ENCODE data around the gene CYTH1. TPM values are rescaled to one million over a fixed set of nuclear protein-coding genes. Genes with fewer than 3 reads are reported as not detected.
A peak's percentile ranks its signal among the peaks of the same experiment; 100 is the strongest.

CYTH1 gene
- total and polyA plus RNA-seq, 4 donors = 15.4 to 32.1 (median 20.6) TPM

- peak overlapping the region; percentile 18 to 40 (median 27) for H3K4me3 ChIP-seq (ENCODE audit: low read depth in 1 of 3, low read length in 3 of 3)
- whole genome bisulfite sequencing = 28% methylated on average over 2 of the region's 2 CpGs
- H3K9me3 ChIP-seq (ENCODE audit: control insufficient read depth in 4 of 4, low read length in 3 of 4) = no peaks in the 10 kb centered on the region
- no peaks in the 10 kb centered on the region for H3K27me3 ChIP-seq (ENCODE audit: control insufficient read depth in 4 of 4, insufficient read depth in 4 of 4, low read length in 3 of 4)
- DNase-seq (ENCODE audit: low spot score) = no peak
- no peak for TF ChIP-seq HNF4G (IDR thresholded peaks at IDR 0.05)
- no peak for TF ChIP-seq REST (IDR thresholded peaks at IDR 0.05)
- TF ChIP-seq, protein P1, sequence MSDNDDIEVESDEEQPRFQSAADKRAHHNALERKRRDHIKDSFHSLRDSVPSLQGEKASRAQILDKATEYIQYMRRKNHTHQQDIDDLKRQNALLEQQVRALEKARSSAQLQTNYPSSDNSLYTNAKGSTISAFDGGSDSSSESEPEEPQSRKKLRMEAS (IDR thresholded peaks at IDR 0.05) = no peak
- no peak for TF ChIP-seq SP1 (IDR thresholded peaks at IDR 0.05)
- no peak for TF ChIP-seq RAD21 (IDR thresholded peaks at IDR 0.05)
- no peak for TF ChIP-seq EGR1 (IDR thresholded peaks at IDR 0.05; ENCODE audit: low read depth in 2 of 2)
- TF ChIP-seq FOXA1 (IDR thresholded peaks at IDR 0.05) = no peak
- no peak for TF ChIP-seq GABPA (IDR thresholded peaks at IDR 0.05 in 1 of 2, conservative IDR thresholded peaks at IDR 0.05 in 1 of 2)
- no peak for TF ChIP-seq FOXA2 (IDR thresholded peaks at IDR 0.05)
- TF ChIP-seq HNF4A (conservative IDR thresholded peaks at IDR 0.05) = no peak
- TF ChIP-seq, protein P2, sequence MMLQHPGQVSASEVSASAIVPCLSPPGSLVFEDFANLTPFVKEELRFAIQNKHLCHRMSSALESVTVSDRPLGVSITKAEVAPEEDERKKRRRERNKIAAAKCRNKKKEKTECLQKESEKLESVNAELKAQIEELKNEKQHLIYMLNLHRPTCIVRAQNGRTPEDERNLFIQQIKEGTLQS (IDR thresholded peaks at IDR 0.05) = no peak
- TF ChIP-seq YY1 (IDR thresholded peaks at IDR 0.05) = no peak
- TF ChIP-seq, protein P3, sequence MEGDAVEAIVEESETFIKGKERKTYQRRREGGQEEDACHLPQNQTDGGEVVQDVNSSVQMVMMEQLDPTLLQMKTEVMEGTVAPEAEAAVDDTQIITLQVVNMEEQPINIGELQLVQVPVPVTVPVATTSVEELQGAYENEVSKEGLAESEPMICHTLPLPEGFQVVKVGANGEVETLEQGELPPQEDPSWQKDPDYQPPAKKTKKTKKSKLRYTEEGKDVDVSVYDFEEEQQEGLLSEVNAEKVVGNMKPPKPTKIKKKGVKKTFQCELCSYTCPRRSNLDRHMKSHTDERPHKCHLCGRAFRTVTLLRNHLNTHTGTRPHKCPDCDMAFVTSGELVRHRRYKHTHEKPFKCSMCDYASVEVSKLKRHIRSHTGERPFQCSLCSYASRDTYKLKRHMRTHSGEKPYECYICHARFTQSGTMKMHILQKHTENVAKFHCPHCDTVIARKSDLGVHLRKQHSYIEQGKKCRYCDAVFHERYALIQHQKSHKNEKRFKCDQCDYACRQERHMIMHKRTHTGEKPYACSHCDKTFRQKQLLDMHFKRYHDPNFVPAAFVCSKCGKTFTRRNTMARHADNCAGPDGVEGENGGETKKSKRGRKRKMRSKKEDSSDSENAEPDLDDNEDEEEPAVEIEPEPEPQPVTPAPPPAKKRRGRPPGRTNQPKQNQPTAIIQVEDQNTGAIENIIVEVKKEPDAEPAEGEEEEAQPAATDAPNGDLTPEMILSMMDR (IDR thresholded peaks at IDR 0.05; ENCODE audit: low read depth, low read length, missing input control) = no peak
- no peak for TF ChIP-seq JUND (IDR thresholded peaks at IDR 0.05)
- peaks cover 0 to 4% (median 0%) of the 10 kb centered on the region in 4 donors for H3K36me3 ChIP-seq (ENCODE audit: control insufficient read depth in 4 of 4, insufficient read depth in 3 of 4, low read depth in 1 of 4, low read length in 3 of 4)
- H3K27ac ChIP-seq (ENCODE audit: low read depth in 1 of 2, low read length in 2 of 2) = peak overlapping the region; percentile 92 to 95
- H3K4me1 ChIP-seq (ENCODE audit: control insufficient read depth in 4 of 4, insufficient read depth in 4 of 4, low read length in 3 of 4) = peaks cover 17 to 77% (median 46%) of the 10 kb centered on the region in 4 donors
- H3K9ac ChIP-seq (ENCODE audit: low read depth in 1 of 2, low read length in 2 of 2) = peak overlapping the region; percentile 50 to 81
Observed at GRCh38 chr17:78747488-78747887, 34.6 kb downstream of the CYTH1 start.

DNA sequence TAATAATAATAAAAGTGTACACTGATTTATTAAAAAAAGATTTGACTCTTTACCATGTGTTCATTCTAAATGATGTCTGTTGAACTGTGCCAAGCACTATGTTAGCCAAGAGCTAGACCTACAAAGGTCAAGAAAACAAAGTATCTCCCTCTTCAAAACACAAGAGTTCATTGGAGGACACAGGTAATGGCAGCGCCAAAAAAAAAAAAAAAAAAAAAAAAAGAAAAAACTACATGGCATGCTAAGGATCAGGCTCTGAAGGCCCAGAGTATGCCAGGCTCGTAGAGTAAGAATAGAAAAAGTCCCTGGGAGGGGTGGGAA is 35.2 kb downstream of the CYTH1 start:
- Histone ChIP-seq H3K4me1 (ENCODE audit: control insufficient read depth in 4 of 4, insufficient read depth in 4 of 4, low read length in 3 of 4) (peaks cover 17 to 77% (median 46%) of the 10 kb centered on the region in 4 donors), H3K4me3 (ENCODE audit: low read depth in 1 of 3, low read length in 3 of 3) (peak overlapping the region in 1 of 3 donors; percentile 40), H3K9ac (ENCODE audit: low read depth in 1 of 2, low read length in 2 of 2) (peak overlapping the region; percentile 17 to 69), H3K36me3 (ENCODE audit: control insufficient read depth in 4 of 4, insufficient read depth in 3 of 4, low read depth in 1 of 4, low read length in 3 of 4) (peaks cover 0 to 4% (median 0%) of the 10 kb centered on the region in 4 donors), H3K9me3 (ENCODE audit: control insufficient read depth in 4 of 4, low read length in 3 of 4) (no peaks in the 10 kb centered on the region), H3K27ac (ENCODE audit: low read depth in 1 of 2, low read length in 2 of 2) (peak overlapping the region; percentile 92 to 95), H3K27me3 (ENCODE audit: control insufficient read depth in 4 of 4, insufficient read depth in 4 of 4, low read length in 3 of 4) (no peaks in the 10 kb centered on the region)
- no peak for DNase-seq (ENCODE audit: low spot score)
- 29% methylated on average over 2 of the region's 2 CpGs for WGBS
- no peak for TF ChIP-seq JUND (IDR thresholded peaks at IDR 0.05)
- no peak for TF ChIP-seq REST (IDR thresholded peaks at IDR 0.05)
- TF ChIP-seq RXRA (IDR thresholded peaks at IDR 0.05) = peak; percentile 79 to 80
- TF ChIP-seq SP1 (IDR thresholded peaks at IDR 0.05) = no peak
- TF ChIP-seq HNF4A (conservative IDR thresholded peaks at IDR 0.05) = peak; percentile 47 to 58
